ENCODE measurements around the gene RBM20.

Gene RBM20

GRCh38 chr10:110789604-110790433, 145.7 kb downstream of the RBM20 start:
- DNase-seq (ENCODE audit: low spot score) = no peak
- Histone ChIP-seq H3K4me3 (no peak overlapping the region), H3K27ac (no peak overlapping the region)
- TF ChIP-seq, protein P1, sequence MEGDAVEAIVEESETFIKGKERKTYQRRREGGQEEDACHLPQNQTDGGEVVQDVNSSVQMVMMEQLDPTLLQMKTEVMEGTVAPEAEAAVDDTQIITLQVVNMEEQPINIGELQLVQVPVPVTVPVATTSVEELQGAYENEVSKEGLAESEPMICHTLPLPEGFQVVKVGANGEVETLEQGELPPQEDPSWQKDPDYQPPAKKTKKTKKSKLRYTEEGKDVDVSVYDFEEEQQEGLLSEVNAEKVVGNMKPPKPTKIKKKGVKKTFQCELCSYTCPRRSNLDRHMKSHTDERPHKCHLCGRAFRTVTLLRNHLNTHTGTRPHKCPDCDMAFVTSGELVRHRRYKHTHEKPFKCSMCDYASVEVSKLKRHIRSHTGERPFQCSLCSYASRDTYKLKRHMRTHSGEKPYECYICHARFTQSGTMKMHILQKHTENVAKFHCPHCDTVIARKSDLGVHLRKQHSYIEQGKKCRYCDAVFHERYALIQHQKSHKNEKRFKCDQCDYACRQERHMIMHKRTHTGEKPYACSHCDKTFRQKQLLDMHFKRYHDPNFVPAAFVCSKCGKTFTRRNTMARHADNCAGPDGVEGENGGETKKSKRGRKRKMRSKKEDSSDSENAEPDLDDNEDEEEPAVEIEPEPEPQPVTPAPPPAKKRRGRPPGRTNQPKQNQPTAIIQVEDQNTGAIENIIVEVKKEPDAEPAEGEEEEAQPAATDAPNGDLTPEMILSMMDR (IDR thresholded peaks at IDR 0.05) = no peak

- no peak for DNase-seq (ENCODE audit: low spot score)
- TF ChIP-seq, protein P1 (IDR thresholded peaks at IDR 0.05) = no peak
- no peak overlapping the region for H3K27ac ChIP-seq
- H3K4me3 ChIP-seq = no peak overlapping the region
Measured at GRCh38 chr10:110790913-110791506, 146.9 kb downstream of the RBM20 start.

DNA sequence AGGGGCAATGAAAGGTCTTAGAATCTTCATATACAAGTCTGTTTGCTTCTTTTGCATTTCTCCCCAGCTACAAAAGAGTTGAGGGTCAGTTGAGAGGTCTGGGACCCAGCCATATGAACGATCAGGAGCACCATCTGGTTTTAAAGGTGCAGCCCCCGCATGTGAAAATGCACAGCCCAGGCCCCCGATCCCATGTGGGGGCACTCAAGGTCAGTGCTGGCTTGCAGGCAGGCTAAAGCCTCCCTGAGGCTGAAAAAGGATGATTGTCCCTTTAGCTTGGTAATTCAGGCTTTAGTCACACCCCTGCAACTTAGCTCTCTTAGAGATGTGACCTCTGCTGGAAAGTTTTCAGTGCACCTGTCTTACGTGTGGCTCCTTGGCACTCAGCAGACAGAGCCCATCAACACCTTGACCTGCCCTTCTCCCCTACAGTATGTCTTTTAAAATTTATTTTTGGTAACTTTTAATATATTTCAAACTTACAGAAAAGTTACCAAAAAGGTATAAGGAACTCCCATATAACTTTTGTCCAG, 147.5 kb downstream of the RBM20 start:
- H3K4me3 ChIP-seq = no peak overlapping the region
- TF ChIP-seq, protein P1 (IDR thresholded peaks at IDR 0.05) = no peak
- no peak overlapping the region for H3K27ac ChIP-seq
- DNase-seq (ENCODE audit: low spot score) = no peak

- H3K27ac ChIP-seq = no peak overlapping the region
- DNase-seq (ENCODE audit: low spot score) = no peak
- TF ChIP-seq, protein P1 (IDR thresholded peaks at IDR 0.05) = no peak
Measured at GRCh38 chr10:110792476-110793125, 148.5 kb downstream of the RBM20 start.

GRCh38 chr10:110793128-110793812, 149.1 kb downstream of the RBM20 start:
- no peak for DNase-seq (ENCODE audit: low spot score)
- TF ChIP-seq, protein P1 (IDR thresholded peaks at IDR 0.05) = no peak
- H3K4me3 ChIP-seq = no peak overlapping the region
- H3K27ac ChIP-seq = no peak overlapping the region

More at GRCh38 chr10:110792476-110793125, 148.5 kb downstream of the RBM20 start:
- H3K4me3 ChIP-seq = no peak overlapping the region

DNA sequence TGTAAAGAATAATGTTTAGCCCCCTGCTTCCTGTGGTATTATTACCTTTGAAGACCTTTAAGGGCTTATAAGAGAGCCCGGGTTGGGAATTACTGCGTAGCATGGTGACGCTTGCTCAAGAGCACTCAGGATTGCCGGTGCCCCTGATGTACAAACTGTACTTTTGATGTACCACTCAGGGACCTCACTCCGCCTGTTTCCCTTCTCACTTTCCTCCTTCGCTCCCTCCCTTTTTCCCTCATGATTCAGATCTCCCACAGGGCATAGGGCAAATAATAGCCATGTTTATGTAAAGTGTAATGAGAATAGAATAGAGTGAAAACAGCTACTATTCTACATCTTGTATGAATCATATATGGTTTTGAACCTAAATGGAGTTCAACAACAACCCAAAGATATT, 149.8 kb downstream of the RBM20 start:
- H3K27ac ChIP-seq = no peak overlapping the region
- H3K4me3 ChIP-seq = no peak overlapping the region
- no peak for DNase-seq (ENCODE audit: low spot score)
- TF ChIP-seq, protein P1 (IDR thresholded peaks at IDR 0.05) = no peak
